Osteocyte (in vitro differentiated cells): Measurements from ENCODE around the gene MPZL2. TPM values are rescaled to one million over a fixed set of nuclear protein-coding genes. Genes with fewer than 3 reads are reported as not detected.

Experiments
- DNase-seq: peaks from one replicate; pipeline ENCODE4 v3.0.0; 2021; ENCODE audit warnings: mixed read lengths; ENCODE audit not compliant: unreplicated experiment; ENCODE audit errors: extremely low spot score
- H3K27ac Mint-ChIP-seq: one replicate; pipeline ENCODE4 v1.8.0; 2021; ENCODE audit warnings: mild to moderate bottlenecking, mixed read lengths; ENCODE audit not compliant: unreplicated experiment
- H3K27me3 Mint-ChIP-seq: one replicate; pipeline ENCODE4 v1.8.0; 2021; ENCODE audit warnings: mixed read lengths; ENCODE audit not compliant: unreplicated experiment
- H3K36me3 Mint-ChIP-seq: one replicate; pipeline ENCODE4 v1.8.0; 2021; ENCODE audit warnings: mixed read lengths; ENCODE audit not compliant: unreplicated experiment
- H3K4me1 Mint-ChIP-seq: one replicate; pipeline ENCODE4 v1.8.0; 2021; ENCODE audit warnings: mixed read lengths; ENCODE audit not compliant: unreplicated experiment
- H3K4me3 Mint-ChIP-seq: one replicate; pipeline ENCODE4 v1.8.0; 2021; ENCODE audit warnings: mild to moderate bottlenecking, moderate library complexity, mixed read lengths; ENCODE audit not compliant: unreplicated experiment
- H3K9me3 Mint-ChIP-seq: one replicate; pipeline ENCODE4 v1.8.0; 2021; ENCODE audit warnings: mixed read lengths; ENCODE audit not compliant: unreplicated experiment
- total RNA-seq: library from RNA; stranded (reverse); gene quantifications from 2 replicates; pipeline ENCODE4 v1.2.1, GENCODE V29; 2021
- TF ChIP-seq, protein P1 (sequence below): fragments of 200-600 bp; sonication (generic); IDR thresholded peaks from 2 replicates; pipeline ENCODE4 v1.5.0; 2021; ENCODE audit warnings: antibody characterized with exemption, mild to moderate bottlenecking, moderate library complexity

Gene MPZL2
- total RNA-seq, 1 donor from 2014 or later: not detected

DNA sequence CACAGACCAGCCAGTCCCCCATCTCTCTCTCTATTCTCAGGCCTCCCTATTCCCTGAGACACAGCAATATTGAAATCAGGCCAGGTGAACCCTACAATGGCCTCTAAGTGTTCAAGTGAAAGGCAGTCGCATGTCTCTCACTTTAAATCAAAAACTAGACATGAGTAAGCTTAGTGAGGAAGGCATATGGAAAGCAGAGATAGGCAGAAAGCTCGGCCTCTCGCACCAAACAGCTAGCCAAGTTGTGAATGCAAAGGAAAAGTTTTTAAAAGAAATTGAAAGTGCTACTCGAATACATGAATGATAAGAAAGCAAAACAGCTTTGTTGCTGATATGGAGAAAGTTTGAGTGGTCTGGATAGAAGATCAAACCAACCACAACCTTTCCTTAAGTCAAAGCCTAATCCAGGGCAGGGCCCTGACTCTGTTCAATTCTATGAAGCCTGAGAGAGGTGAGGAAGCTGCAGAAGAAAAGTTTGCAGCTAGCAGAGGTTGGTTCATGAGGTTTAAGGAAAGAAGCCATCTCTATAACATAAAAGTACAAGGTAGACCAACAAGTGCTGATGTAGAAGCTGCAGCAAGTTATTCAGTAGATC, 19.8 kb upstream of the MPZL2 start:
- H3K36me3 Mint-ChIP-seq: no peaks in the 10 kb centered on the region
- H3K27me3 Mint-ChIP-seq: peaks cover 30% of the 10 kb centered on the region
- no peaks in the 10 kb centered on the region for H3K9me3 Mint-ChIP-seq
- peak; percentile 17 for DNase-seq
- H3K4me1 Mint-ChIP-seq: no peaks in the 10 kb centered on the region
- TF ChIP-seq, protein P1, sequence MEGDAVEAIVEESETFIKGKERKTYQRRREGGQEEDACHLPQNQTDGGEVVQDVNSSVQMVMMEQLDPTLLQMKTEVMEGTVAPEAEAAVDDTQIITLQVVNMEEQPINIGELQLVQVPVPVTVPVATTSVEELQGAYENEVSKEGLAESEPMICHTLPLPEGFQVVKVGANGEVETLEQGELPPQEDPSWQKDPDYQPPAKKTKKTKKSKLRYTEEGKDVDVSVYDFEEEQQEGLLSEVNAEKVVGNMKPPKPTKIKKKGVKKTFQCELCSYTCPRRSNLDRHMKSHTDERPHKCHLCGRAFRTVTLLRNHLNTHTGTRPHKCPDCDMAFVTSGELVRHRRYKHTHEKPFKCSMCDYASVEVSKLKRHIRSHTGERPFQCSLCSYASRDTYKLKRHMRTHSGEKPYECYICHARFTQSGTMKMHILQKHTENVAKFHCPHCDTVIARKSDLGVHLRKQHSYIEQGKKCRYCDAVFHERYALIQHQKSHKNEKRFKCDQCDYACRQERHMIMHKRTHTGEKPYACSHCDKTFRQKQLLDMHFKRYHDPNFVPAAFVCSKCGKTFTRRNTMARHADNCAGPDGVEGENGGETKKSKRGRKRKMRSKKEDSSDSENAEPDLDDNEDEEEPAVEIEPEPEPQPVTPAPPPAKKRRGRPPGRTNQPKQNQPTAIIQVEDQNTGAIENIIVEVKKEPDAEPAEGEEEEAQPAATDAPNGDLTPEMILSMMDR: no peak
- H3K4me3 Mint-ChIP-seq: no peak overlapping the region
- no peak overlapping the region for H3K27ac Mint-ChIP-seq

DNA sequence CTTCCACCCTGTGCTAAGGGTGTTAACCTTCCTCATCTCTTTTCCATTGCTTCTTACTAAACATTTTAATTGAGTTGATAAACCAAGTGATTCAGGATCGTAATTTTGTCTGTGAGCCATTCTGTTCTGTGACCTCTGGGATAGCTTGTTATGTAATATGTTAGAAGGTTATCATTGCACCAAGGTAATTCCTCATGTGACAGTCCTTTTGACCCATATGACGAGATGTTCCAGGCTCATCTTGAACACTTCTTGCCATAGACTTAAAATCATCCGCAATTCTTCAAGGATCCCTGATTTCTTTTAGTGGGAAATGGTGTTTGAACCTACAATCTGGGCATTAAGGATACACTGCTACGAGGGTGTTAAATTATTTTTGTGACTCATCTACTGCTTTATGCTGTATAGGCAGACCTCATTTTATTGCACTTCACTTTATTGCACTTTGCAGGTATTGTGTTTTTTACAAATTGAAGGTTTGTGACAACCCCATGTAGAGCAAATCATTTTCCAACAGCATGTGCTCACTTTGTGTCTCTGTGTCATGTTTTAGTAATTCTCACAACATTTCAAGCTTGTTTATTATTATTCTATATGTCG, 19.0 kb upstream of the MPZL2 start:
- no peak for DNase-seq

DNA sequence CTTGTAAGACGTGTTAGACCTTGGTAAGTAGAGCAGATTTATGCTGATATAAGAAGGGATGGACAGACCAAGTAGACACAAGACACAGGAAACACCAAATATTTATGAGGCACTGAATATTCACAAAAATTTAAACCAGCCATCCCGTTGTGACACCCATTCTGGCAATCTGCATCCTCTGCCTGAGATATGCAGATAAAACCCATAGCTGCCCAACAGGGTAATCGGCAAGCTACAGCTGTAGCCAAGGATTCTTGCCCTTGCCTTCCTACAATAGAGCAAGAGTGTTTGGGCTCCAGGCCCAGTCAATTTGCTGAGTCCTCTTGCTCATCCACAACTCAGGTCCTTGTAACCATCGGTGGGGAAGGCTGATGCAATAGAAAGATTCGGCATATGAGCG, 18.5 kb upstream of the MPZL2 start:
- H3K36me3 Mint-ChIP-seq: no peaks in the 10 kb centered on the region
- no peak overlapping the region for H3K4me3 Mint-ChIP-seq
- TF ChIP-seq, protein P1: no peak
- H3K27ac Mint-ChIP-seq: no peak overlapping the region
- no peaks in the 10 kb centered on the region for H3K9me3 Mint-ChIP-seq
- DNase-seq: peak; percentile 32
- H3K27me3 Mint-ChIP-seq: peaks cover 30% of the 10 kb centered on the region
- no peaks in the 10 kb centered on the region for H3K4me1 Mint-ChIP-seq

More for the DNA sequence above, 19.0 kb upstream of the MPZL2 start:
- no peaks in the 10 kb centered on the region for H3K9me3 Mint-ChIP-seq
- H3K4me3 Mint-ChIP-seq: no peak overlapping the region
- H3K27ac Mint-ChIP-seq: no peak overlapping the region
- TF ChIP-seq, protein P1: no peak
- H3K36me3 Mint-ChIP-seq: no peaks in the 10 kb centered on the region
- peaks cover 30% of the 10 kb centered on the region for H3K27me3 Mint-ChIP-seq
- no peaks in the 10 kb centered on the region for H3K4me1 Mint-ChIP-seq

GRCh38 chr11:118281284-118281683, 17.2 kb upstream of the MPZL2 start:
- no peaks in the 10 kb centered on the region for H3K4me1 Mint-ChIP-seq

DNA sequence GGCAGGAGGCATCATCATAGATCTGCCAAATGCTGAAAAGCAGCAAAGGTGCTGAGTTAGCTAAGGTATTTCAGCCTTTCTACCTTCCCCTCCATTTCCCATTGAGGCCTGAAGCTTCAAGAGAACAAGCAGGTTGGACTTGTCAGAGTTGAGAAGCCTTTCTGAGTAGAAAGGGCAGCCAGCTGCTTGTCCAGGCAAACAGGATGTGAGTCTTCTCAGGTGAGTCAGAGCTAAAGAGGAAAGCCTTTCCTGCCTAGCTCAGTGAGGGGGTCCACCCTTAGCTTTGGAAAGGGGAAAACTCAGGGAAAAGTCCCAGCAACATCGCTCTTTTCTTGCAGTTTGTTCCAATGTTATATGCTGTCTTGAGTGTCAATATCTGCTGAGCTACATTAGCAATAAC, 13.2 kb upstream of the MPZL2 start:
- no peaks in the 10 kb centered on the region for H3K9me3 Mint-ChIP-seq
- H3K36me3 Mint-ChIP-seq: no peaks in the 10 kb centered on the region
- DNase-seq: no peak
- no peak overlapping the region for H3K4me3 Mint-ChIP-seq
- peaks cover 31% of the 10 kb centered on the region for H3K27me3 Mint-ChIP-seq
- TF ChIP-seq, protein P1: no peak
- no peaks in the 10 kb centered on the region for H3K4me1 Mint-ChIP-seq
- no peak overlapping the region for H3K27ac Mint-ChIP-seq

More at GRCh38 chr11:118281284-118281683, 17.2 kb upstream of the MPZL2 start:
- DNase-seq: peak; percentile 30
- no peak overlapping the region for H3K27ac Mint-ChIP-seq
- H3K4me3 Mint-ChIP-seq: no peak overlapping the region
- TF ChIP-seq, protein P1: no peak
- H3K36me3 Mint-ChIP-seq: no peaks in the 10 kb centered on the region
- H3K9me3 Mint-ChIP-seq: no peaks in the 10 kb centered on the region
- peaks cover 26% of the 10 kb centered on the region for H3K27me3 Mint-ChIP-seq
